Measurements from ENCODE around the gene GALNT2. TPM values are rescaled to one million over a fixed set of nuclear protein-coding genes. Genes with fewer than 3 reads are reported as not detected.

The GALNT2 gene
- polyA plus RNA-seq, 2 of the 4 experiments (the other 2 are of a cell fraction), result 66.9 to 114 TPM

GRCh38 chr1:230145953-230146476 lies 79.0 kb downstream of the GALNT2 start:
- Histone ChIP-seq H3K9me3 (no peaks in the 10 kb centered on the region), H3K4me3 (no peak overlapping the region), H3K4me2 (no peak overlapping the region), H3K4me1 (peaks cover 4% of the 10 kb centered on the region), H3K27ac (no peak overlapping the region)
- TF ChIP-seq EP300 (IDR thresholded peaks at IDR 0.05) (no peak), ESRRA (IDR thresholded peaks at IDR 0.05; ENCODE audit: borderline replicate concordance, low read length) (no peak), CBX2 (IDR thresholded peaks at IDR 0.05; ENCODE audit: borderline replicate concordance, low read depth) (no peak), HOXB5 (CRISPR knock-in tag; IDR thresholded peaks at IDR 0.05) (no peak), HES2 (IDR thresholded peaks at IDR 0.05) (no peak), PBX3 (IDR thresholded peaks at IDR 0.05) (no peak), PHF8 (IDR thresholded peaks at IDR 0.05; ENCODE audit: borderline replicate concordance, low read depth) (no peak), MAX (IDR thresholded peaks at IDR 0.05) (no peak), NFE2L2 (conservative IDR thresholded peaks at IDR 0.05; ENCODE audit: low read length) (no peak), KDM1A (IDR thresholded peaks at IDR 0.05; ENCODE audit: low read depth) (no peak)
- ChIA-PET CTCF (interaction anchor here (1.0 to 1.3 kb wide), 2 partner anchors 16 to 80 kb away, joined by 3 read pairs; no protein-coding TSS in a partner anchor), POLR2A (no interaction called here)
- ATAC-seq, result no peak
- FAIRE-seq, result no peak
- DNase-seq (ENCODE audit: low read depth in 1 of 2, low spot score in 1 of 2), result no peak
- 89% methylated on average over 7 of the region's 7 CpGs for WGBS (ENCODE audit: missing lambda C conversion rate)

DNA sequence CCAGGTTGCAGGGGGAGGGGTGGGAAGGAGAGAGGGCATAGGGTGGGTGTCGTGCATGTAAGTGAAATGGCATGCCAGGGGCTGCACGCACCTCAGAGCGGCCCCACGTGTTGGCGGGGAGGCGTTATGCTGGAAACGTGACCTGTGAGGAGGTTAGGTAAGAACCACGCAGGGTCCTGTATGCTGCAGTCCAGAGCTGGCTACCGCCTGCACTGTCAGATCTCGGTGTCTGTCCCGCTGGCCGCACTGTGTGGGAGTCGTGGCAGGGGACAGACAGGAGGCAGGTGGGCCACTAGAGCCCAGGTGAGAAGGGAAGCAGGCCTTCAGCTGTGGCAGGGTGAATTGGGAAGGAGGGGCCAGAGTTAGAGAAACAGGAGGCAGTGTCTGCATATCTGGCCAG lies 79.7 kb downstream of the GALNT2 start:
- WGBS (ENCODE audit: missing lambda C conversion rate), result 94% methylated on average over 13 of the region's 13 CpGs

DNA sequence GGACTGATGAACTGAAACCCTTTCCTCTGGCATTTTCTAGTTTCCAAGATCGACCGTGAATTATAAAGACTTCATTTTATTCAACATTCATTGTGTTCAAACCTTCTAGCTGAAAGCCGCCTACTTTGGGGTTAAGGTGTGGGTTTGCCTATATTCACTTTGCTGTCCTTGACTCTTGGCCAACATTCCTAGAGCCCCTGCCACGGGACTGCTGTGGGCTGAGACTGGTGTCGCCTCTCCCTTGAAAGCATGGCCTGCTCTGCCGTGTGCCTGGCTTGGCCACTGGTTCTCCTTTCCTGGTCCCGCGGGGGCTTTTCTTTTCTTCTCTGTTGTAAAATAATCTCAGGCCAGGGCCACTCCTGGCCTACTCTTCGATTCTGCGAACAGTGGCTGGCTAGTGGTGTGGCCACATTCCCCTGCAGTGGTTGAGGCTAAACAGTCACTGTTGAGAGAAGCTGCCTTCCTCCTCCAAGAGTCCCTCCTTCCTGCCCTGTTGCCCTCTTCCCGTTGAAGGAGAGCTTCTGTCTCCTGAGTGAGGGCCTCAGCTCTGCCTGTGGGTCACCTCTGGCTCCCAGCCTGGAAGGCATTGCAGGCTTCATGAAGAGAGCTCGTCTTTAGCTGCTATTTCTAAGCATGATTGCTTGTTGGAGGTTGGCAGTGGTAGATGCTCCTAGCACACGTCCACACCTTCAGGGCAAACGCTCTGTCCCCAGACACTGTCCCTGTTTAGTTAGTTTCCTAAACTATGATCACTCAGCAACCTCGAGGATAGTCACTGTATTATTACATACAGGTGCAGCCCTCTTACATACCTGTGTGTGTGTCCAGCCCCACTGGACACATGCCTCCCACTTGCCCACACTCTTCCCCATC lies 80.5 kb downstream of the GALNT2 start:
- Histone ChIP-seq H3K4me1 (no peaks in the 10 kb centered on the region; the same call in 1 of the 3 replicates), H3K27ac (peak overlapping the region in 1 of 2 experiments; percentile 17; a peak in 1 of 6 replicates), H3K4me3 (no peak overlapping the region), H3K4me2 (no peak overlapping the region), H3K9me3 (no peaks in the 10 kb centered on the region)
- 82% methylated on average over 15 of the region's 15 CpGs for WGBS (ENCODE audit: missing lambda C conversion rate)
- TF ChIP-seq CHD4 (IDR thresholded peaks at IDR 0.05; ENCODE audit: borderline replicate concordance) (no peak), HES2 (IDR thresholded peaks at IDR 0.05) (no peak), KDM1A (IDR thresholded peaks at IDR 0.05; ENCODE audit: low read depth) (no peak), PHF8 (IDR thresholded peaks at IDR 0.05; ENCODE audit: borderline replicate concordance, low read depth) (no peak), HOXB5 (CRISPR knock-in tag; IDR thresholded peaks at IDR 0.05) (no peak), KDM5A (IDR thresholded peaks at IDR 0.05) (no peak), BHLHE40 (IDR thresholded peaks at IDR 0.05; ENCODE audit: low read depth, low read length) (no peak), SREBF2 (IDR thresholded peaks at IDR 0.05) (no peak), CBX2 (IDR thresholded peaks at IDR 0.05; ENCODE audit: borderline replicate concordance, low read depth) (no peak), RNF2 (IDR thresholded peaks at IDR 0.05; ENCODE audit: borderline replicate concordance, low read depth) (no peak), RARB (CRISPR knock-in tag; IDR thresholded peaks at IDR 0.05) (no peak), MAFK (IDR thresholded peaks at IDR 0.05; ENCODE audit: partially characterized antibody) (no peak), HEYL (CRISPR knock-in tag; IDR thresholded peaks at IDR 0.05) (no peak), NPAS2 (CRISPR knock-in tag; IDR thresholded peaks at IDR 0.05; ENCODE audit: borderline replicate concordance) (no peak), FOSB (CRISPR knock-in tag; IDR thresholded peaks at IDR 0.05) (no peak)
- TF ChIP-seq, protein P1, sequence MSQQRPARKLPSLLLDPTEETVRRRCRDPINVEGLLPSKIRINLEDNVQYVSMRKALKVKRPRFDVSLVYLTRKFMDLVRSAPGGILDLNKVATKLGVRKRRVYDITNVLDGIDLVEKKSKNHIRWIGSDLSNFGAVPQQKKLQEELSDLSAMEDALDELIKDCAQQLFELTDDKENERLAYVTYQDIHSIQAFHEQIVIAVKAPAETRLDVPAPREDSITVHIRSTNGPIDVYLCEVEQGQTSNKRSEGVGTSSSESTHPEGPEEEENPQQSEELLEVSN (IDR thresholded peaks at IDR 0.05; ENCODE audit: borderline replicate concordance, low read depth), result no peak
- TF ChIP-seq, protein P2, sequence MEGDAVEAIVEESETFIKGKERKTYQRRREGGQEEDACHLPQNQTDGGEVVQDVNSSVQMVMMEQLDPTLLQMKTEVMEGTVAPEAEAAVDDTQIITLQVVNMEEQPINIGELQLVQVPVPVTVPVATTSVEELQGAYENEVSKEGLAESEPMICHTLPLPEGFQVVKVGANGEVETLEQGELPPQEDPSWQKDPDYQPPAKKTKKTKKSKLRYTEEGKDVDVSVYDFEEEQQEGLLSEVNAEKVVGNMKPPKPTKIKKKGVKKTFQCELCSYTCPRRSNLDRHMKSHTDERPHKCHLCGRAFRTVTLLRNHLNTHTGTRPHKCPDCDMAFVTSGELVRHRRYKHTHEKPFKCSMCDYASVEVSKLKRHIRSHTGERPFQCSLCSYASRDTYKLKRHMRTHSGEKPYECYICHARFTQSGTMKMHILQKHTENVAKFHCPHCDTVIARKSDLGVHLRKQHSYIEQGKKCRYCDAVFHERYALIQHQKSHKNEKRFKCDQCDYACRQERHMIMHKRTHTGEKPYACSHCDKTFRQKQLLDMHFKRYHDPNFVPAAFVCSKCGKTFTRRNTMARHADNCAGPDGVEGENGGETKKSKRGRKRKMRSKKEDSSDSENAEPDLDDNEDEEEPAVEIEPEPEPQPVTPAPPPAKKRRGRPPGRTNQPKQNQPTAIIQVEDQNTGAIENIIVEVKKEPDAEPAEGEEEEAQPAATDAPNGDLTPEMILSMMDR (IDR thresholded peaks at IDR 0.05), result no peak
- TF ChIP-seq, protein P3, sequence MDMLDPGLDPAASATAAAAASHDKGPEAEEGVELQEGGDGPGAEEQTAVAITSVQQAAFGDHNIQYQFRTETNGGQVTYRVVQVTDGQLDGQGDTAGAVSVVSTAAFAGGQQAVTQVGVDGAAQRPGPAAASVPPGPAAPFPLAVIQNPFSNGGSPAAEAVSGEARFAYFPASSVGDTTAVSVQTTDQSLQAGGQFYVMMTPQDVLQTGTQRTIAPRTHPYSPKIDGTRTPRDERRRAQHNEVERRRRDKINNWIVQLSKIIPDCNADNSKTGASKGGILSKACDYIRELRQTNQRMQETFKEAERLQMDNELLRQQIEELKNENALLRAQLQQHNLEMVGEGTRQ (IDR thresholded peaks at IDR 0.05), result no peak
- TF ChIP-seq, protein P4, sequence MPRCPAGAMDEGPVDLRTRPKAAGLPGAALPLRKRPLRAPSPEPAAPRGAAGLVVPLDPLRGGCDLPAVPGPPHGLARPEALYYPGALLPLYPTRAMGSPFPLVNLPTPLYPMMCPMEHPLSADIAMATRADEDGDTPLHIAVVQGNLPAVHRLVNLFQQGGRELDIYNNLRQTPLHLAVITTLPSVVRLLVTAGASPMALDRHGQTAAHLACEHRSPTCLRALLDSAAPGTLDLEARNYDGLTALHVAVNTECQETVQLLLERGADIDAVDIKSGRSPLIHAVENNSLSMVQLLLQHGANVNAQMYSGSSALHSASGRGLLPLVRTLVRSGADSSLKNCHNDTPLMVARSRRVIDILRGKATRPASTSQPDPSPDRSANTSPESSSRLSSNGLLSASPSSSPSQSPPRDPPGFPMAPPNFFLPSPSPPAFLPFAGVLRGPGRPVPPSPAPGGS (IDR thresholded peaks at IDR 0.05), result no peak
- DNase-seq (ENCODE audit: low read depth in 1 of 2, low spot score in 1 of 2), result no peak
- FAIRE-seq, result no peak
- CTCF ChIA-PET, result interaction anchor here (1.1 to 1.3 kb wide), 3 partner anchors 9 to 78 kb away, joined by 3 to 6 read pairs (median 4); no protein-coding TSS in a partner anchor
- peak in 1 of 2 experiments; percentile 32; a peak in 3 of 6 replicates for ATAC-seq
- POLR2A ChIA-PET, result no interaction called here

More for the DNA sequence above, 79.7 kb downstream of the GALNT2 start:
- ChIA-PET POLR2A (no interaction called here), CTCF (interaction anchor here (1.0 to 1.3 kb wide), 2 partner anchors 17 to 79 kb away, joined by 3 read pairs; no protein-coding TSS in a partner anchor)
- no peaks in the 10 kb centered on the region for H3K9me3 ChIP-seq
- FAIRE-seq (no peak), DNase-seq (ENCODE audit: low read depth in 1 of 2, low spot score in 1 of 2) (no peak), ATAC-seq (no peak)
- H3K4me2 ChIP-seq, result no peak overlapping the region
- no peak overlapping the region for H3K27ac ChIP-seq
- TF ChIP-seq JUN (IDR thresholded peaks at IDR 0.05), result no peak
- H3K4me1 ChIP-seq, result no peaks in the 10 kb centered on the region; the same call in 1 of the 3 replicates
- no peak overlapping the region for H3K4me3 ChIP-seq

Data from A549 (cell line).